ENCODE data around the gene NAT8L.

DNA sequence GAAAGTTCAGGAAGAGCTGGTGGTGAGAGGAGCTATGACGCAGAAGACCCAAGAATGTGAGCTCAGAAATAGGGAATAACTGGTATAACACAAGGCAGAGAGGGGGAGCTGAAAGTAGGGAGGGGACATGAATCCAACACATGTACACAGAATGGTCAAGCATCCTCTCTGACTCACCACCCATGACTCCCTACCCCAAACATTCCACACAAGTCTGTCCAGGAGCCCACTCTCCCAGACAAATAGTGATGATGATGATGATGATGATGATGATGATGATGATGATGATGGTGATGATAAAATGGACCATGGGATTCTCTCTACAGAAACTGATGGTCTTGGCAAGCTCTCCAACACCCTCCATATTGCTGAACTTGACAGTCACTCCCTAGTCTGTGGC, 46.4 kb downstream of the NAT8L start:
- TF ChIP-seq POLR2A (IDR thresholded peaks at IDR 0.05; ENCODE audit: low read depth, low read length), result no peak
- TF ChIP-seq POLR2AphosphoS5 (IDR thresholded peaks at IDR 0.05; ENCODE audit: low read depth, low read length), result no peak
